A673 (cell line): Measurements from ENCODE around the gene USP9X. TPM values are rescaled to one million over a fixed set of nuclear protein-coding genes. Genes with fewer than 3 reads are reported as not detected.

Experiments
- BruUV-seq: library from RNA; stranded (reverse); fragments of 400-500 nt; replicated peaks from 2 replicates; lab custom pipeline; 2021; lab: Mats Ljungman, UMichigan
- CTCF ChIA-PET: fragments of 300-600 bp; sonication (Branson Sonifier 250); formaldehyde crosslinking; loops from one replicate; lab custom pipeline; 2022; ENCODE audit warnings: antibody characterized with exemption; lab: Charles Lee
- POLR2A ChIA-PET: fragments of 300-600 bp; sonication (Branson Sonifier 250); formaldehyde crosslinking; loops from one replicate; lab custom pipeline; 2022; ENCODE audit warnings: antibody characterized with exemption; ENCODE audit not compliant: low non-redundant PET; lab: Charles Lee
- DNase-seq: peaks from one replicate; pipeline ENCODE4 v3.0.0-alpha.2; 2015; ENCODE audit warnings: low spot score
- H3K27ac ChIP-seq: fragments of 200-600 bp; sonication (generic); 2 replicates; pipeline ENCODE4 v1.5.1; 2016; ENCODE audit warnings: mixed run types, low read depth, mild to moderate bottlenecking, mixed read lengths, antibody characterized with exemption, low read length; ENCODE audit not compliant: poor library complexity, severe bottlenecking
- H3K27me3 ChIP-seq: fragments of 200-600 bp; sonication (generic); replicated peaks from 2 replicates; pipeline ENCODE4 v1.6.1; 2017; ENCODE audit warnings: mixed run types, low read depth, mild to moderate bottlenecking, mixed read lengths, antibody characterized with exemption, low read length; ENCODE audit not compliant: insufficient read depth, poor library complexity
- H3K36me3 ChIP-seq: fragments of 200-600 bp; sonication (generic); 2 replicates; pipeline ENCODE4 v1.6.1; 2016; ENCODE audit warnings: mixed run types, mild to moderate bottlenecking, mixed read lengths, antibody characterized with exemption, low read length; ENCODE audit not compliant: insufficient read depth, poor library complexity, severe bottlenecking
- H3K4me1 ChIP-seq: fragments of 200-600 bp; sonication (generic); 2 replicates; pipeline ENCODE4 v1.6.1; 2017; ENCODE audit warnings: mixed run types, mild to moderate bottlenecking, mixed read lengths, antibody characterized with exemption, low read length; ENCODE audit not compliant: insufficient read depth, poor library complexity, severe bottlenecking
- H3K4me3 ChIP-seq: fragments of 200-600 bp; sonication (generic); 2 replicates; pipeline ENCODE4 v1.5.1; 2016; ENCODE audit warnings: low read depth, mixed run types, mild to moderate bottlenecking, mixed read lengths, low read length; ENCODE audit not compliant: poor library complexity, severe bottlenecking
- H3K9me3 ChIP-seq: fragments of 200-600 bp; sonication (generic); 2 replicates; pipeline ENCODE4 v1.6.1; 2016; ENCODE audit warnings: mixed run types, low read depth, mild to moderate bottlenecking, mixed read lengths, antibody characterized with exemption, low read length; ENCODE audit not compliant: poor library complexity, severe bottlenecking
- CTCF ChIP-seq: fragments of 300-800, 200-600 bp; sonication (generic); conservative IDR thresholded peaks from 2 replicates; pipeline ENCODE4 v1.5.1; 2017; ENCODE audit warnings: low read depth, mild to moderate bottlenecking, antibody characterized with exemption, low read length, moderate library complexity, mixed read lengths
- EZH2 ChIP-seq: fragments of 200-600 bp; sonication (generic); IDR thresholded peaks from 2 replicates; pipeline ENCODE4 v1.6.1; 2017; ENCODE audit warnings: borderline replicate concordance, low read depth, mild to moderate bottlenecking, mixed read lengths, antibody characterized with exemption, low read length; ENCODE audit not compliant: poor library complexity, severe bottlenecking
- intact Hi-C: fragments of 100-400 bp; cut with micrococcal nuclease; formaldehyde crosslinking; loops from one replicate; pipeline ENCODE4 v1.10.0; 2022; ENCODE audit not compliant: unreplicated experiment
- total RNA-seq: library from RNA; stranded (reverse); gene quantifications from 2 replicates; pipeline ENCODE4 v1.2.3, GENCODE V29; 2021

Gene USP9X
- total RNA-seq, 1 experiment from 2014 or later, result 70.6 TPM

DNA sequence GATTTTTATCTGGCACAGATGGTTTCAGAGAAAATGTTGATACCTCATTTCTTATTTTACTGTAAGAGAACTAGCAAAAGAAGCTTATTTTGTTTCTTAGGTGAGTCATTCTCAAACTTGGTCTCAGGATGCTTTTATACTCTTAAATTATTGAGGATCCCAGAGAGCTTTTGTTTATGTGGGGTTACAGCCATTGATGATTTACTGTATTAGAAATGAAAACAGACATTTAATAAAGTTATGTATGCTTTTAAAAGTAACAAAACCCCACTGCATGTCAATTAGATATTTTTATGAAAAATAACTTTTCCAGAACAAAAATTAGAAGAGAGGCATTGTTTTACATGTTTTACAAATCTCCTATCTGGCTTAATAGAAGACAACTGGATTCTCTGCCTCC is 12.1 kb downstream of the USP9X start:
- no peak for DNase-seq
- H3K4me3 ChIP-seq, result no peak overlapping the region
- CTCF ChIA-PET, result no interaction called here
- POLR2A ChIA-PET, result no interaction called here
- H3K9me3 ChIP-seq, result no peaks in the 10 kb centered on the region
- intact Hi-C loops, result no loop called here
- no peaks in the 10 kb centered on the region for H3K36me3 ChIP-seq
- peaks cover 5% of the 10 kb centered on the region for H3K4me1 ChIP-seq
- no peak overlapping the region for H3K27ac ChIP-seq
- no peaks in the 10 kb centered on the region for H3K27me3 ChIP-seq
- no peak for TF ChIP-seq CTCF
- TF ChIP-seq EZH2, result no peak
- BruUV-seq, result no TSS peak

DNA sequence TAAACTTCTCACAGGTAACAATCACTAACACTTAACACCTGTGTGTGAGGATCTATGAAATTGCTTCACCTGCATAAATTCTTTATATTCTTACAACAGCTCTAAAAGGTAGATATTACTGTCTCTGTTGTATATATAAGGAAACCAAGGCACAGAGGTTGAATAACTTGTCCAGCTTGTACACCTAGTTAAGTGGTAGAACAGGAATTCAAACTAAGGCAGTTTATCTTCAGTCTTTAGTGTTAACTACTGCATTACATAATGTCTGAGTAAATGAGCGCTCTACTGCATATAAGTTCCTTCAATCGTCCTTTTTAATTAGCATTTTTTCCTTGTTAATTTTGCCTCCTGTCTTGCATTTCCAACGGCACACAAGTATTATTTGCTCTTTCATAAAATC is 15.0 kb downstream of the USP9X start:
- H3K4me1 ChIP-seq, result peaks cover 5% of the 10 kb centered on the region
- H3K27me3 ChIP-seq, result no peaks in the 10 kb centered on the region
- no peak overlapping the region for H3K4me3 ChIP-seq
- CTCF ChIA-PET, result no interaction called here
- no peak overlapping the region for H3K27ac ChIP-seq
- intact Hi-C loops, result no loop called here
- no peaks in the 10 kb centered on the region for H3K36me3 ChIP-seq
- H3K9me3 ChIP-seq, result no peaks in the 10 kb centered on the region
- TF ChIP-seq CTCF (no peak), EZH2 (no peak)
- BruUV-seq, result no TSS peak
- POLR2A ChIA-PET, result no interaction called here
- DNase-seq, result no peak

- no peaks in the 10 kb centered on the region for H3K36me3 ChIP-seq
- H3K9me3 ChIP-seq, result no peaks in the 10 kb centered on the region
- BruUV-seq, result no TSS peak
- no peak overlapping the region for H3K4me3 ChIP-seq
- DNase-seq, result no peak
- TF ChIP-seq EZH2 (no peak), CTCF (no peak)
- CTCF ChIA-PET, result no interaction called here
- intact Hi-C loops, result no loop called here
- H3K27me3 ChIP-seq, result no peaks in the 10 kb centered on the region
- POLR2A ChIA-PET, result no interaction called here
- peaks cover 5% of the 10 kb centered on the region for H3K4me1 ChIP-seq
- H3K27ac ChIP-seq, result no peak overlapping the region
Observed at GRCh38 chrX:41100819-41101218, 15.6 kb downstream of the USP9X start.
